Keratinocyte (primary cell): Measurements from ENCODE around the gene ZDHHC9. TPM values are rescaled to one million over a fixed set of nuclear protein-coding genes. Genes with fewer than 3 reads are reported as not detected.

Source experiments
- DNase-seq: peaks from one replicate; pipeline ENCODE4 v3.0.0-alpha.2; 2011; ENCODE audit warnings: low read depth, missing footprints, low spot score
- FAIRE-seq: peaks from 2 replicates; lab custom pipeline; 2011; peaks lifted over from hg19 to GRCh38; lab: Jason Lieb, UNC
- H2AFZ ChIP-seq: 2 replicates; pipeline ENCODE4 v1.6.0; 2012; ENCODE audit warnings: low read length, control low read depth, inconsistent platforms; ENCODE audit not compliant: control insufficient read depth
- H3K27ac ChIP-seq: 2 replicates; pipeline ENCODE4 v1.5.1; 2011; ENCODE audit warnings: low read length; ENCODE audit not compliant: control insufficient read depth, insufficient read depth
- H3K27me3 ChIP-seq: 3 replicates; pipeline ENCODE4 v1.6.0; 2011; ENCODE audit warnings: low read length; ENCODE audit not compliant: control insufficient read depth, insufficient read depth; ENCODE audit errors: extremely low read depth
- H3K36me3 ChIP-seq, 2 experiments: 2 replicates in 1 of 2; 3 replicates in 1 of 2; pipeline ENCODE4 v1.5.1; 2011; ENCODE audit warnings: low read length in 2 of 2, mild to moderate bottlenecking in 1 of 2; ENCODE audit not compliant: control insufficient read depth in 2 of 2, insufficient read depth in 2 of 2; ENCODE audit errors: extremely low read depth in 1 of 2
- H3K4me1 ChIP-seq: 3 replicates; pipeline ENCODE4 v1.5.1; 2011; ENCODE audit warnings: low read length; ENCODE audit not compliant: control insufficient read depth, insufficient read depth; ENCODE audit errors: extremely low read depth
- H3K4me2 ChIP-seq: 3 replicates; pipeline ENCODE4 v1.6.0; 2011; ENCODE audit warnings: low read depth, low read length; ENCODE audit not compliant: control insufficient read depth, insufficient read depth; ENCODE audit errors: extremely low read depth
- H3K4me3 ChIP-seq, 3 experiments: fragments of 200-600 bp in 1 of 3; sonication (generic) in 1 of 3; 2 replicates in 2 of 3; 3 replicates in 1 of 3; pipeline ENCODE4 v1.5.1; 2011 to 2016; ENCODE audit warnings: low read length in 3 of 3, mild to moderate bottlenecking in 3 of 3, control low read depth in 2 of 3, inconsistent platforms in 1 of 3, low read depth in 1 of 3, mixed read lengths in 1 of 3, mixed run types in 1 of 3, moderate library complexity in 1 of 3; ENCODE audit not compliant: control insufficient read depth in 2 of 3, insufficient read depth in 2 of 3; ENCODE audit errors: extremely low read depth in 1 of 3
- H3K79me2 ChIP-seq: 2 replicates; pipeline ENCODE4 v1.6.0; 2012; ENCODE audit warnings: low read length; ENCODE audit not compliant: control insufficient read depth, insufficient read depth
- H3K9ac ChIP-seq: 3 replicates; pipeline ENCODE4 v1.6.0; 2011; ENCODE audit warnings: low read length; ENCODE audit not compliant: control insufficient read depth, insufficient read depth; ENCODE audit errors: extremely low read depth
- H3K9me1 ChIP-seq: 3 replicates; pipeline ENCODE4 v1.6.0; 2011; ENCODE audit warnings: low read length; ENCODE audit not compliant: control insufficient read depth, insufficient read depth; ENCODE audit errors: extremely low read depth
- H3K9me3 ChIP-seq: 2 replicates; pipeline ENCODE4 v1.5.1; 2012; ENCODE audit warnings: low read depth, low read length; ENCODE audit not compliant: control insufficient read depth
- H4K20me1 ChIP-seq: 3 replicates; pipeline ENCODE4 v1.6.0; 2011; ENCODE audit warnings: low read length; ENCODE audit not compliant: control insufficient read depth, insufficient read depth; ENCODE audit errors: extremely low read depth
- EZH2 ChIP-seq: IDR thresholded peaks from one replicate; pipeline ENCODE4 v1.6.1; 2012; ENCODE audit warnings: inconsistent platforms, mild to moderate bottlenecking, low read length, moderate library complexity
- dilution Hi-C: fragments of 300-500 bp; cut with MboI; formaldehyde crosslinking; loops from one replicate; pipeline ENCODE4 v1.7.0; 2020; ENCODE audit warnings: low sequenced_read_pairs; ENCODE audit not compliant: extremely low pct_ligation_motif_present
- polyA plus RNA-seq, 5 experiments: library from polyadenylated mRNA; depleted of rRNA in 3 of 5; stranded (reverse) in 3 of 5; stranded (forward) in 1 of 5; unstranded in 1 of 5; fragments of >200 nt; gene quantifications; 1 replicate in 1 of 5; 2 replicates in 3 of 5; 3 replicates in 1 of 5; pipeline versions ENCODE4 v1.2.1 to v1.2.3, GENCODE V29; 2011 to 2012; ENCODE audit warnings: missing spikeins in 2 of 5, low read depth in 1 of 5, low replicate concordance in 1 of 5
- TF ChIP-seq, protein P1 (sequence below), 3 experiments: IDR thresholded peaks in 1 of 3; conservative IDR thresholded peaks in 1 of 3; optimal IDR thresholded peaks in 1 of 3; 2 replicates in 2 of 3; 3 replicates in 1 of 3; pipeline versions ENCODE3 to v1.5.1; 2011; ENCODE audit warnings: low read length in 3 of 3, mild to moderate bottlenecking in 3 of 3, moderate library complexity in 2 of 3, control low read depth in 1 of 3, inconsistent platforms in 1 of 3; ENCODE audit not compliant: insufficient read depth in 2 of 3; ENCODE audit errors: extremely low read depth in 1 of 3

Gene ZDHHC9
- polyA plus RNA-seq, 1 donor (not counting 4 experiments of a cell fraction or from before 2014, with no cell fraction given), result 30.0 TPM

DNA sequence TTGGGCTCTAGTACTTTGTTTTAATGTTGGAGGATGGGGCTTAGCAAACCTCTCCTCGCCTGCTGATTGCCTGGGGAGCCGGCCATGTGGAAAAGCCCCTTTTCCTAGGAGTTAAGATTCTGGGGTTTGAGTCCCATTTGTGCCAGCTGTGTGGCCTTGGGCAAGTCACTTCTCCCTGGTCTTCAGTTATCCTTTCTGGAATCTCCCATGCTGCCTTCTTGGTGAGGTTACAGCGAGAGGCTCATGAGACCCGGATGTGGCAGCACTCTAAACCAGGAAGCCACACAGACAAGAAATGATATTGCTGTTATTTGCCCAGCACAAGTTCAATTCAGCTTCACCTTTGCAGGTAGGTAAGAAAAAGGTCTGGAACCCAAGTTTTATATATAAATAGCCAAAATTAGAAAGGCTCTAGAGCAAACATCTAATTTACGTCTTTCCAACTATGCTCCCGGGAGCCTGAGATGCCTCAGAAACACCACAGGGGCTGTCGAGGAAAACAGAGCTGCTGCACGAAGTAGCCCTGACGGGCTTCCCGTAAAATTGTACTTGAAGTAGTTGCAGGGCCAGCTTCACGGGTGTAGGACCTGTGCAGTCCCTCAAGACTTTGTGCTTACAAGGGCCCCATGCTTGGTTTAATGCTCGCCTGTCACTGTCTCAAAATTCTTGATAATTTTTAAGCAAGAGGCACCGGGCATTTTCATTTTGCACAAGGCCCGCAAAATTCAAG lies 72.3 kb downstream of the ZDHHC9 start:
- DNase-seq (no peak), FAIRE-seq (no peak)
- H2AFZ ChIP-seq, result no peak overlapping the region
- no peak for TF ChIP-seq EZH2
- TF ChIP-seq, protein P1, sequence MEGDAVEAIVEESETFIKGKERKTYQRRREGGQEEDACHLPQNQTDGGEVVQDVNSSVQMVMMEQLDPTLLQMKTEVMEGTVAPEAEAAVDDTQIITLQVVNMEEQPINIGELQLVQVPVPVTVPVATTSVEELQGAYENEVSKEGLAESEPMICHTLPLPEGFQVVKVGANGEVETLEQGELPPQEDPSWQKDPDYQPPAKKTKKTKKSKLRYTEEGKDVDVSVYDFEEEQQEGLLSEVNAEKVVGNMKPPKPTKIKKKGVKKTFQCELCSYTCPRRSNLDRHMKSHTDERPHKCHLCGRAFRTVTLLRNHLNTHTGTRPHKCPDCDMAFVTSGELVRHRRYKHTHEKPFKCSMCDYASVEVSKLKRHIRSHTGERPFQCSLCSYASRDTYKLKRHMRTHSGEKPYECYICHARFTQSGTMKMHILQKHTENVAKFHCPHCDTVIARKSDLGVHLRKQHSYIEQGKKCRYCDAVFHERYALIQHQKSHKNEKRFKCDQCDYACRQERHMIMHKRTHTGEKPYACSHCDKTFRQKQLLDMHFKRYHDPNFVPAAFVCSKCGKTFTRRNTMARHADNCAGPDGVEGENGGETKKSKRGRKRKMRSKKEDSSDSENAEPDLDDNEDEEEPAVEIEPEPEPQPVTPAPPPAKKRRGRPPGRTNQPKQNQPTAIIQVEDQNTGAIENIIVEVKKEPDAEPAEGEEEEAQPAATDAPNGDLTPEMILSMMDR (optimal IDR thresholded peaks at IDR 0.05 in 1 of 3, IDR thresholded peaks at IDR 0.05 in 1 of 3, conservative IDR thresholded peaks at IDR 0.05 in 1 of 3; ENCODE audit: extremely low read depth in 1 of 3, insufficient read depth in 2 of 3, low read length in 3 of 3), result no peak
- H3K4me3 ChIP-seq, result no peak overlapping the region
- dilution Hi-C loops, result no loop called here
- no peaks in the 10 kb centered on the region for H3K9me1 ChIP-seq
- no peak overlapping the region for H3K4me2 ChIP-seq
- H3K27ac ChIP-seq, result no peak overlapping the region
- no peaks in the 10 kb centered on the region for H4K20me1 ChIP-seq
- H3K4me1 ChIP-seq, result no peaks in the 10 kb centered on the region
- no peaks in the 10 kb centered on the region for H3K27me3 ChIP-seq
- no peaks in the 10 kb centered on the region for H3K9me3 ChIP-seq
- no peaks in the 10 kb centered on the region for H3K36me3 ChIP-seq
- H3K9ac ChIP-seq, result no peak overlapping the region
- no peaks in the 10 kb centered on the region for H3K79me2 ChIP-seq

DNA sequence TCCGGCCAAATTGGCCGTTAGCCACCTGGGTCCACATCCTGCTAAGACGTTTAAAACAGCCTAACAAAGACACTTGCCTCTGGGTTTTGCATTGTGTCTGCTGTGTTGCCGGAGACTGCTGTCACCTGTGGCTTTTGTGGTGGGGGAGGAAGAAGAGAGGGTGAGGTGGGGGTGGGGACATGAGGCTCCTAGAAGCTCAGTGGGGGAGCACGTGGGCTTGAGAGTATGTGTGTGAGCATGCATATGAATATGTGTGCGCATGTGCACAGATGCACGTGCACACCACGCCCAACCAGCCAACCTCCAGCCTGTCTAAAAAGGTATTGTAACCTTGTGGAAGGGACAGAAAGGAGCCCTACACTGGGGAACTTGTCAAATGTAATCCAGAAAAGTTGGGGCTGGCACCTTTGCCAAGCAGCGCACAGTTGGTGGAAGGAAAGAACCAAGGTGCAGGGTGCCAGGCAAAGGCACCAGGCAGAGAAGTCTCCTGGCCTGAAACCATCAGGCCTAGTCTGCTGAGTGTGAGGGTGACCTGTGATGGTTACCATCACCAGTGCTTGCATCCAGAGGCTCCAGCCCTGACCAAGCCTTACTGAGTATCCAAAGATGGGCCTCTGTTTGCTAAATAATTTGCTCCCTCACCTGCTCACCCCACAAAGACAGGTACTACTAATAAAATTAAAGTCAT lies 74.1 kb downstream of the ZDHHC9 start:
- Histone ChIP-seq H4K20me1 (no peaks in the 10 kb centered on the region), H3K9me1 (no peaks in the 10 kb centered on the region), H2AFZ (no peak overlapping the region), H3K27ac (no peak overlapping the region), H3K4me2 (no peak overlapping the region), H3K9ac (no peak overlapping the region), H3K9me3 (no peaks in the 10 kb centered on the region), H3K79me2 (no peaks in the 10 kb centered on the region), H3K27me3 (no peaks in the 10 kb centered on the region), H3K4me1 (no peaks in the 10 kb centered on the region), H3K36me3 (no peaks in the 10 kb centered on the region), H3K4me3 (no peak overlapping the region)
- no peak for FAIRE-seq
- dilution Hi-C loops, result no loop called here
- TF ChIP-seq, protein P1 (optimal IDR thresholded peaks at IDR 0.05 in 1 of 3, IDR thresholded peaks at IDR 0.05 in 1 of 3, conservative IDR thresholded peaks at IDR 0.05 in 1 of 3; ENCODE audit: extremely low read depth in 1 of 3, insufficient read depth in 2 of 3, low read length in 3 of 3), result no peak
- TF ChIP-seq EZH2, result no peak
- DNase-seq, result no peak
